D721Med (cell line): ENCODE results near the gene SIRPA.
A peak's percentile ranks its signal among the peaks of the same experiment; 100 is the strongest.

Source experiments
- DNase-seq: peaks from one replicate; pipeline ENCODE4 v3.0.0; 2011; ENCODE audit warnings: low spot score; ENCODE audit not compliant: insufficient read length
- FAIRE-seq: peaks from 2 replicates; lab custom pipeline; 2011; peaks lifted over from hg19 to GRCh38; lab: Jason Lieb, UNC
- TF ChIP-seq, protein P1 (sequence below): IDR thresholded peaks from 2 replicates; pipeline ENCODE4 v1.5.1; 2012; ENCODE audit warnings: mild to moderate bottlenecking, control low read depth; ENCODE audit not compliant: insufficient read depth; ENCODE audit errors: missing control alignments

Gene SIRPA

GRCh38 chr20:1897965-1898464 lies 2.8 kb downstream of the SIRPA start:
- TF ChIP-seq, protein P1, sequence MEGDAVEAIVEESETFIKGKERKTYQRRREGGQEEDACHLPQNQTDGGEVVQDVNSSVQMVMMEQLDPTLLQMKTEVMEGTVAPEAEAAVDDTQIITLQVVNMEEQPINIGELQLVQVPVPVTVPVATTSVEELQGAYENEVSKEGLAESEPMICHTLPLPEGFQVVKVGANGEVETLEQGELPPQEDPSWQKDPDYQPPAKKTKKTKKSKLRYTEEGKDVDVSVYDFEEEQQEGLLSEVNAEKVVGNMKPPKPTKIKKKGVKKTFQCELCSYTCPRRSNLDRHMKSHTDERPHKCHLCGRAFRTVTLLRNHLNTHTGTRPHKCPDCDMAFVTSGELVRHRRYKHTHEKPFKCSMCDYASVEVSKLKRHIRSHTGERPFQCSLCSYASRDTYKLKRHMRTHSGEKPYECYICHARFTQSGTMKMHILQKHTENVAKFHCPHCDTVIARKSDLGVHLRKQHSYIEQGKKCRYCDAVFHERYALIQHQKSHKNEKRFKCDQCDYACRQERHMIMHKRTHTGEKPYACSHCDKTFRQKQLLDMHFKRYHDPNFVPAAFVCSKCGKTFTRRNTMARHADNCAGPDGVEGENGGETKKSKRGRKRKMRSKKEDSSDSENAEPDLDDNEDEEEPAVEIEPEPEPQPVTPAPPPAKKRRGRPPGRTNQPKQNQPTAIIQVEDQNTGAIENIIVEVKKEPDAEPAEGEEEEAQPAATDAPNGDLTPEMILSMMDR = no peak
- DNase-seq (no peak), FAIRE-seq (no peak)

DNA sequence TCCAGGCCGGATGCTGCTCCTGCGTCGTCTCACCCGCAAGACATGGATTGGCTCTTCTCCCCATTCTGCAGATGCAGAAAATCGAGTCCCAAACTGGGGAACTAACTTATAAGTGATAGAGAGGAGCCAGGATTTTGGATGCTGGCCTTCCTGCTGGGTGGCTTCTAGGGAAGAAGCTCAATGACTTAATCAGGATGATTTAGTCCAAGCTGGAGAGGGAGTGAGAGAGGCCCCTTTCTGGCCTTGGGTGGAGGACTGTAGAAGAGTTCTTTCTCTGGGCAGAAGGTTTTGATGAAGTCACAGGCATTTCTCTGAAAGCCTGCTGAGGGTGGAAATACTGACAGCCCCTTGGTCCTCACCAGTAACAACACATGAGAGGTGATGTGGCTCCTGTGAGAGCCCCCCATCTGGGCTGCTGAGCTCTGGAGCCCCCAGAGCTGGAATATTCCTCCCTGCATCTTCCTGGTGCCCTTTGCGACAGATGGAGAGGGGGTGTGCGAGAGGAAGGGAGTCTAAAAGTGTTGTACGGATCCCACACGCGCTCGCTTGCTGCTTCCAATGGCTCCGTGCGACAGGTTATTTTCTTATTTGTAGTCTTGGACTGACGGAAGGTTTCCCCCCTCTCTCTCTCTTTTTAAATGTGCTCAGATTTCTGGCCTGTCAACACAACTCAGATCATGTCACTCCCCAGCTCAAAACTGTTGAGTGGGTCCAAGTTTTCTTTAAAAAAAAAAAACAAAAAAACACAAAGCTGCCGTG lies 3.5 kb downstream of the SIRPA start:
- DNase-seq = no peak

DNA sequence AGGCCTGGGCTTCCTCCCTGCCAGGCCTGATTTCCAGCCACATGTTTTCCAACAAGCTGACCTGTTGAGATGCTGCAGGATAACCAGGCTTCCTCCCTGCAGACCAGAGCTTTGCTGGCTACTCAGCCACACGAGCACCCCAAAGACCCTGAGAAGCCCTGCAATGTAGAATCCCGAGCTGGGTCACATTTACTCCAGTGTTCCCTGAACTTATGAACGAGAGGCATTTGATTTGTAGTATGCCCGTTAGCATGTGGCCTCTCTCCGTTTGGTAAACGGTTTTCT lies 4.0 kb downstream of the SIRPA start:
- TF ChIP-seq, protein P1 = no peak
- FAIRE-seq (no peak), DNase-seq (no peak)

More for the DNA sequence above, 3.5 kb downstream of the SIRPA start:
- no peak for FAIRE-seq
- TF ChIP-seq, protein P1 = no peak

DNA sequence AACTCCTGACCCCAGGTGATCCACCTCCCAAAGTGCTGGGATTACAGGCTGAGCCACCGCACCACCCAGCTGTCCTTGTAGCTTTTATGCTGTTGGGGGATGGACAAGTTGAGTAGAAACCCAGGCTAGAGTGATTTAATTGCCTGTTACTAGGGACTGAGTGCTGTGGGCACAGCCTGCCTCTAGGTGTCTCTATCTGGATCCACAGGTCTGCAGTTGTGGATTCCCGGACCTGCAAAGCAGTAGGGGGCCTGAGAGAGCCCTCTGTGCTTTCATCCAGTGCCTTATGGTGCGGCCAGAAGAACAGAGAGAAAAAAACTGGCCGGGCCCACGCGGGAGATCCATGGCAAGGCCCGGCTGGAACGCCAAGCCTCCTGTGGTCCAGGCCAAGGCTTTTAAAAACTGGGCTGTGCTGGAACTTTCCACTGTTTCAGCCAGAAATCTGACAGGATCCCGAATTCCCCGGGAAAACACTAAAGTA lies 5.2 kb downstream of the SIRPA start:
- DNase-seq (peak; percentile 32), FAIRE-seq (no peak)
- TF ChIP-seq, protein P1 = peak; percentile 42

DNA sequence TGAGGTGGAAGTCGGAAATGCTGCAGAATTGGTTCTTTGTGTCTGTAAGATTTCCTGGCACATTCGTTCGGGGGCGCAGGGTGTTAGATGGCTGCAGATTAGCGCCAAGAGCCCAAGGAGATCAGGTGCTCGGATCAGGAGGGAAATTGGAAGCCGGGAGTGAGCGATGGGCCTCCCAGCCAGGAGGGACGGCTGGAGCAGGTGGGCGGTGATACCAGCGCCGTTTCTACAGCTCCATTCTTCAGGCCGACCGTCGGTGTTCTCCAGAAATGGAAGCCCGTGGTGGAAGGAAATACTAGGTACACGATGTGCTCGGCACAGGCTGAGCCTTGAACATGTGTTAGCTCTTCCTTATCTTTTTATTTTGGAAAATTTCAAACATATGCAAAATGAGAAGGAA lies 6.5 kb downstream of the SIRPA start:
- TF ChIP-seq, protein P1 = no peak
- DNase-seq (no peak), FAIRE-seq (no peak)

DNA sequence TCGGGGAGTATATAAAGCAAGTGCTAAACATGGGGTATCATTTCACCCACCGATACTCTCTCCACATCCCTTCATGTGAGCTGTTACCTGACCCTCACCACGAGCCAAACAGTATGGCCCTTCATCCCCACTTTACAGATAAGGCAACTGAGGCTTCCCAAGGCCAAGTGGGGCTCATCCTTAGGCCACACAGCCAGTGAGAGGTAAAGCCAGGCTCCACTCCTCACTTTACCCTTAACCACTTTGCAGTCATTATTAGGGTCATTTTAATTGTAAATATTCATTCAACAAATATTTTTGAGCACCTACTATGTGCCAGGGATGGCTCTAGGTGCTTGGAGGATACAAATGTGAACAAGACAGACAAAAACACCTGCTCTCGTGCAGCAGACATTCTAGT lies 7.0 kb downstream of the SIRPA start:
- TF ChIP-seq, protein P1 = no peak

DNA sequence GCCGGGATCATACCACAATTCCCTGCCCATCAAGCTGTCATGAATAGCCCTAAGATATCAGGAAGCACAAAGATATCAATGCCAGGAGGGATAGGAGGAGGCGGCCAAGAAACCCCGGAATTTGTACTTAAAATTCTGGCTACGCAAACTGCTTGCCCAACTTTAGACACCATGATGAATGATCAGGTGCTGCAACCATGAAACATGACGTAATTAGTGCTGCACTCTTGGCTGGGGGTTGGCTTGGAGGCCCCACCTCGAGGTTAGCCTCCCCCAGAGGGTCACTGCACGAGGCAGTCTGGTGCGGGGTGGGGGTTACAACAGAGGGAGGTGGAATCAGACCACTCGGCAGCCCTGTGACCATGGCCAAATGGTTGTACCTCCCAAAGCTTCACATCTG lies 8.9 kb downstream of the SIRPA start:
- FAIRE-seq (no peak), DNase-seq (no peak)
- TF ChIP-seq, protein P1 = no peak

More for the DNA sequence above, 7.0 kb downstream of the SIRPA start:
- FAIRE-seq (no peak), DNase-seq (no peak)
